NB4 (cell line): ENCODE measurements around the gene PRICKLE3.
A peak's percentile ranks its signal among the peaks of the same experiment; 100 is the strongest.

Experiments
- MYC ChIP-seq: IDR thresholded peaks from 2 replicates; pipeline ENCODE4 v1.6.1; 2011; ENCODE audit warnings: low read depth, low read length
- TF ChIP-seq, protein P1 (sequence below): IDR thresholded peaks from one replicate; pipeline ENCODE4 v1.5.1; 2012; ENCODE audit warnings: low read depth, low read length

DNA sequence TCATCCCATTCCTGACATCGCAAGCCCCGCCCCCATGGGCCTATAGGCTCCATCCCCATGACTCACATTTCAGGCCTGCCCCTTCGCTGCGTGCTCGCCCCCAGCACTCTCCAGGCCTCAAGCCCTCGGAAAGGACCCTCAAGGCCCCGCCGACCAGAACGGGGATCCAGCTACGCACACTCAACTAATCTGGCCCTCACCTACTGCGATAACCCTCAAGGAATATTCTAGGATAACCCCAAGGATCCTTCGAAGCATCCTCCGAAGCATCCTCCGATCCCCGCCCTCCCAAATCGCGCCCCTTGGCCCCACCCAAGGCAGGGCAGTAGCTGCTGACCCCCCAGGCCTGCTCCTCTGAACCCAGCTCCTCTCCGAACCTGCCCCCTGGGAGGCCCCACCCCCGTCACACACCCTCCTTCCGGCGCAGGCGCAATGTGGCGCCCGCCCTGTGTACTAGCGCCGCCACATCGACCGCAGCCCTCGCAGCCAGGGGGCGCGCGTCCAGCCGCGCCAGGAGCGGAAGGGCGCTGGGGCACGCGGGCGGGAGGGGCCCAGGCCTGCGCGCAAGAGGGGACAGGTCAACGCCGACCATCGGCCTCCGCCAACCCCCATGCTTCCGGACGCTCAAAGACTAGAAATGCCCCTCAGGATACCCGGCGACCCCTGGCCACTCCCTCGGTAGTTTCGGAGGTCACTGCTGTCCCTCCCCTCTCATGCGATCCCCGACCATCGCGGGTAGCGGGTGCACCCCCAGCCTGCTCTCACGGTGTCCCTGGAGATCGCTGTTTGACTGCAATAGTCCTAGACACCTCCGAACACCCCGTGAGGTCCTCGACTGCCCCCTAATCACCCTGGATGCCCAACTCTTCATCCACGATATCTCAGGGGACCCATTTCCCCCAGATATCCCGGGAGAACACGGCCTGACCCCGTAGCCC lies 30.0 kb downstream of the PRICKLE3 start:
- TF ChIP-seq, protein P1, sequence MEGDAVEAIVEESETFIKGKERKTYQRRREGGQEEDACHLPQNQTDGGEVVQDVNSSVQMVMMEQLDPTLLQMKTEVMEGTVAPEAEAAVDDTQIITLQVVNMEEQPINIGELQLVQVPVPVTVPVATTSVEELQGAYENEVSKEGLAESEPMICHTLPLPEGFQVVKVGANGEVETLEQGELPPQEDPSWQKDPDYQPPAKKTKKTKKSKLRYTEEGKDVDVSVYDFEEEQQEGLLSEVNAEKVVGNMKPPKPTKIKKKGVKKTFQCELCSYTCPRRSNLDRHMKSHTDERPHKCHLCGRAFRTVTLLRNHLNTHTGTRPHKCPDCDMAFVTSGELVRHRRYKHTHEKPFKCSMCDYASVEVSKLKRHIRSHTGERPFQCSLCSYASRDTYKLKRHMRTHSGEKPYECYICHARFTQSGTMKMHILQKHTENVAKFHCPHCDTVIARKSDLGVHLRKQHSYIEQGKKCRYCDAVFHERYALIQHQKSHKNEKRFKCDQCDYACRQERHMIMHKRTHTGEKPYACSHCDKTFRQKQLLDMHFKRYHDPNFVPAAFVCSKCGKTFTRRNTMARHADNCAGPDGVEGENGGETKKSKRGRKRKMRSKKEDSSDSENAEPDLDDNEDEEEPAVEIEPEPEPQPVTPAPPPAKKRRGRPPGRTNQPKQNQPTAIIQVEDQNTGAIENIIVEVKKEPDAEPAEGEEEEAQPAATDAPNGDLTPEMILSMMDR: peak; percentile 36
- TF ChIP-seq MYC: peak; percentile 66
